HG03060 (cell line): Measurements from ENCODE around the gene CDK5.

Experiments
- ATAC-seq: cut with Tn5 transposase; IDR thresholded peaks from one replicate; pipeline ENCODE4 v1.9.1; 2021; ENCODE audit warnings: low read depth, moderate number of reproducible peaks; ENCODE audit not compliant: unreplicated experiment

The CDK5 gene

DNA sequence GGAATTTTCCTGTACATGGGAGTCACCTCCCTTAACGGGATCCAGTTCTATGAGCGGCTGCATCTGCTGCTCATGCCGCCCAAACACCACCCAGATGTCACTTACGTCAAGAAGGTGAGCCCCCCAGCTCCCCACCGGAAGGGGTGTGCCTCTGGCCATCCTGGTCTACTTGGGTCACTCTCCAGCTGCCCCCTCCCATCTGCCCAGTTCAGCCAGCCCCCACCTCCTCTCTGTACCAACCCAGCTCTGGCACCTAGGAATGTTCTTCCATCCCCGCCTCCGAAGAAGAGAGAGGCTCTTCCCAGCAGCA lies 17.9 kb upstream of the CDK5 start:
- ATAC-seq: no peak

DNA sequence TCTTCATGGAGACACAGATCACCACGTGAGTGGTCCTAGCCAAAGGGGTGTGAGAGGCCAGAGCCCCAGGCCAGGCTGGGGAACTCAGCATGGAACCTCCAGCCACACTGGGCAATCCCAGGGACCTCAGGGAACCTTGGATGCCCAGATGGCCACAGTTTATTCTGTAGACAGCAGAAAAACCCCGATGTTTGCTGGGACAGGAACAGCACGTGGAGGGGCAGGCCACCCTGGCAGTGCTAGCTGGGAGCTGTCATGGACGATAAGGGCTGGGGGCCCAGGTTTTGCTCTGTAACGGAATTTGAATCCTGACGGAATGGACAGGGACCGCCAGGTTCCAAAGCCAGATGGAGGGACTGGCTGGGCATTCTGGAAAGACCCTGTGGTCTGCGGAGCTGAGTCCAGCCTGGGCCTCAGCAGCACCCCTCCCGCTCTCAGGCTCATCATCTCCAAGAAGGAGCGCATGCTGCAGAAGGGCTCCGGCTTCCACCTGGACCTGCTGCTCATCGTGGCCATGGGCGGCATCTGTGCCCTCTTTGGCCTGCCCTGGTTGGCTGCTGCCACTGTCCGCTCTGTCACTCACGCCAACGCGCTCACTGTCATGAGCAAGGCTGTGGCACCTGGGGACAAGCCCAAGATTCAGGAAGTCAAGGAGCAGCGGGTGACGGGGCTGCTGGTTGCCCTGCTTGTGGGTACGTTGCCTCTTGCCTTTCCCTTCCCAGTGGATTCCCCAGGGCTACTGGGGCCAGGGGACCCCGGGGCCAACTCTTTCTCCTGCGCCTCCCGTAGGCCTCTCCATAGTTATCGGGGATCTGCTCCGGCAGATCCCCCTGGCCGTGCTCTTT lies 17.3 kb upstream of the CDK5 start:
- ATAC-seq: no peak

DNA sequence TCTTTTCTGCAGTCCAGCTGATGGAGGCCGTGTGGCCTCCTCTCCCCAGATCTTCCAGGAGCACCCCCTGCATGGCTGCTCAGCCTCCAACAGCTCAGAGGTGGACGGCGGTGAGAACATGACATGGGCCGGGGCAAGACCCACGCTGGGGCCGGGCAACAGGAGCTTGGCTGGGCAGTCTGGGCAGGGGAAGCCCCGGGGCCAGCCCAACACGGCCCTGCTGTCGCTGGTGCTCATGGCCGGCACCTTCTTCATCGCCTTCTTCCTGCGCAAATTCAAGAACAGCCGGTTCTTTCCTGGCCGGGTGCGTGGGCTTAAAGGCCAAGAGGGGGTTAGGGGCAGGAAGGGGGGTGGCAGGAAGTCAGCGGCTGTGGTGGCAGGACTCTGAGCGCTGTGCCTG lies 16.3 kb upstream of the CDK5 start:
- ATAC-seq: no peak

DNA sequence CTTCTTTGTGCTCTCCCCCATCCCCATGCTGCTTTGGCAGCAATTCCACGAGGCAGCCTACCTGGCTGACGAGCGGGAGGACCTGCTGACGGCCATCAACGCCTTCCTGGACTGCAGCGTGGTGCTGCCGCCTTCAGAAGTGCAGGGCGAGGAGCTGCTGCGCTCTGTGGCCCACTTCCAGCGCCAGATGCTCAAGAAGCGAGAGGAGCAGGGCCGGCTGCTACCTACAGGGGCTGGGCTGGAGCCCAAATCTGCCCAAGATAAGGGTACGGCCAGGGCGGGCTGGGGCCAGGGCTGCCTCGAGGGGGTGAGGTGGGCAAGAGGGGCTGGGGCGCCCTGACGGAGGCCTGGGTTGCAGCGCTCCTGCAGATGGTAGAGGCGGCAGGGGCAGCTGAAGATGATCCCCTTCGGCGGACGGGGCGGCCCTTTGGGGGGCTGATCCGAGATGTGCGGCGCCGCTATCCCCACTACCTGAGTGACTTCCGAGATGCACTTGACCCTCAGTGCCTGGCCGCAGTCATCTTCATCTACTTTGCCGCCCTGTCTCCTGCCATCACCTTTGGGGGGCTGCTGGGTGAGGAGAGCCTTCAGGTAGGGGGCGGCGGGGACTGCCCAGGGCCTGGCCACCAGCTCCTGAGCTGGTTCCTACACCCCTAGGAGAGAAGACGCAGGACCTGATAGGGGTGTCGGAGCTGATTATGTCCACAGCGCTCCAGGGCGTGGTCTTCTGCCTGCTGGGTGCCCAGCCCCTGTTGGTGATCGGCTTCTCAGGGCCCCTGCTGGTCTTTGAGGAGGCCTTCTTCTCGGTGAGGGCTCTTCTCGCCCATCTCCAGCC lies 13.6 kb upstream of the CDK5 start:
- ATAC-seq: no peak

DNA sequence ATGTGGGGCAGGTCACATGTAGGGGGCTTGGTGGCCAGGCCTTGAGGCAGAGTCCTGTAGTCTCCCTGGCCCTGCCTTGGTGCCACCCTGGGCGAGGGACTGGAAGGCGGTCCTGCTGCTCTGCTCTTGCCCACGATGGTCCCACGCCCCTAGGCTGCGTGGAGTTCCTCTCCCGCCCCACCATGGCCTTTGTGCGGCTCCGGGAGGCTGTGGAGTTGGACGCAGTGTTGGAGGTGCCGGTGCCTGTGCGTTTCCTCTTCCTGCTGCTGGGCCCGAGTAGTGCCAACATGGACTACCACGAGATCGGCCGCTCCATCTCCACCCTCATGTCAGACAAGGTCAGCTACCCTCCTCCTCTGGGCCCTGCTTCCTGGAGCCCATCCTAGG lies 12.9 kb upstream of the CDK5 start:
- no peak for ATAC-seq

DNA sequence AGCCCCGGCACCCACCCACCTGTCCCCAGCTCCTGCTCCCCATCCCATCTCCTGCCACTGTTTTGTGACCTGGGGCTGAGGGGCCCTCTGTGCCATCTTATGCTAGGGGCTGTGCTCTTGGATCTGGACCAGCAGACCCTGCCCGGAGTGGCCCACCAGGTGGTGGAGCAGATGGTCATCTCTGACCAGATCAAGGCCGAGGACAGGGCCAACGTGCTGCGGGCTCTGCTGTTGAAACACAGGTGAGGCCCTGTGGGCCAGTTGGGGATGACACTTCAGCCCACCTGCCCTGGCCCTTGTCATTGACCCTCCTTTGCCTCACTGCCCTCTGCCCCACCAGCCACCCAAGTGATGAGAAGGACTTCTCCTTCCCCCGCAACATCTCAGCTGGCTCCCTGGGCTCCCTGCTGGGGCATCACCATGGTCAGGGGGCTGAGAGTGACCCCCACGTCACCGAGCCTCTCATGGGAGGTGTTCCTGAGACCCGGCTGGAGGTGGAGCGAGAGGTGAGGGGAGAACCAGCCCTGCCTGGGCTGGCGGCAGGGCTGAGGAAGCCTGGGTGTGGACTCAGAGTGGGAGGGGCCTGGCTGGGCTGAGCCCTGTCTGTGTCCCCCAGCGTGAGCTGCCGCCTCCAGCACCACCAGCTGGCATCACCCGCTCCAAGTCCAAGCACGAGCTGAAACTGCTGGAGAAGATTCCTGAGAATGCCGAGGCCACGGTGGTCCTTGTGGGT lies 12.3 kb upstream of the CDK5 start:
- no peak for ATAC-seq

DNA sequence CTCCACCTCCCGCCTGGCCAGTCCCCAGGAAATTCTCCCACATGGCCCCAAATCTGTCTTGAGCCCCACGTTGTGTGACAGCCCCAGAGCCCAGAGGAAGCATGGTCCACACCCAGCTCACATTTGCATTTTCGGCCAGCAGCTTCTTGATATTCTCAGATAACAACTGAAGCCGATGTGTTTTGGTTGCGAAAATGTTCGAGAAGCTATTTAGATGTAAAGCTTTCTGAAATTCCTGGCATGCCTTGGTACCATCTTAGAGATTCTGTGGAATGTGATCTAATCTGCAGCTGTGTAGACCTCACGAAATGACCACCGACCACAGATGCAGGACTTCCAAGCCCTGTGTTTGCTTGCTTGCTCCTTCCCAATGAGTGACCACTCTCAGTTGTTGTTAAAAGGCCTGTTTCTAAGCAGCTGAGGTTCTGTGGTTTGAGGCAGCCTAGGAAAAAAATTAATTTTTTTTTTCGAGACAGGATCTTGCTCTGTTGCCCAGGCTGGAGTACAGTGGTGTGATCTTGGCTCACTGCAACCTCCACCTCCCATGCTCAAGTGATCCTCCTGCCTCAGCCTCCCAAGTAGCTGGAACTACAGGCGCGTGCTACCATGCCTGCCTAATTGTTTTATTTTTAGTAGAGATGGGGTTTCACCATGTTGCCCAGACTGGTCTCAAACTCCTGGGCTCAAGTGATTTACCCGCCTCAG lies 10.5 kb upstream of the CDK5 start:
- no peak for ATAC-seq

DNA sequence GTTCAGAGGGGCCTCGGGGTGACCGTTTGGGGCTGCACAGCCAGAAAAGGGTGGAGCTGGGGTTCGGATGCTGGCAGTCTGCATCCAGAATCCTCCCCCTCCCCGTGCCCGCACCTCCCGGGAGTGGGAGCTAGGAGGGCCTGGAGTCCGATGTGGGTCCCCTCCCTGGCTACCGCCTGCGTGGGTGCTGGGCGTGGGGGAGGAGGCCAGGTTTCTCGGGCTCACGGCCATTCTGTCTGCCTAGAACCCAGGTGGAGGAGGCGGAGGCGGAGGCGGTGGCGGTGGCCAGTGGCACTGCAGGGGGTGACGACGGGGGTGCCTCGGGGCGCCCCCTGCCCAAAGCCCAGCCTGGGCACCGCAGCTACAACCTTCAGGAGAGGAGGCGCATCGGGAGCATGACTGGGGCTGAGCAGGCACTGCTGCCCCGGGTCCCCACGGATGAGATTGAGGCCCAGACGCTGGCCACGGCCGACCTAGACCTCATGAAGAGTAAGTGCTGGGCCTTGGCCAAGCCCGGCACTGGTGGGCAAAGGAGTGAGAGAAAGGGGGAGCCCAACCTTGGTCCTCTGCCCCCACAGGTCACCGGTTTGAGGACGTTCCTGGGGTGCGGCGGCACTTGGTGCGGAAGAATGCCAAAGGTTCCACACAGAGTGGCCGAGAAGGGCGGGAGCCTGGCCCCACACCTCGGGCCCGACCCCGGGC lies 8.7 kb upstream of the CDK5 start:
- no peak for ATAC-seq

DNA sequence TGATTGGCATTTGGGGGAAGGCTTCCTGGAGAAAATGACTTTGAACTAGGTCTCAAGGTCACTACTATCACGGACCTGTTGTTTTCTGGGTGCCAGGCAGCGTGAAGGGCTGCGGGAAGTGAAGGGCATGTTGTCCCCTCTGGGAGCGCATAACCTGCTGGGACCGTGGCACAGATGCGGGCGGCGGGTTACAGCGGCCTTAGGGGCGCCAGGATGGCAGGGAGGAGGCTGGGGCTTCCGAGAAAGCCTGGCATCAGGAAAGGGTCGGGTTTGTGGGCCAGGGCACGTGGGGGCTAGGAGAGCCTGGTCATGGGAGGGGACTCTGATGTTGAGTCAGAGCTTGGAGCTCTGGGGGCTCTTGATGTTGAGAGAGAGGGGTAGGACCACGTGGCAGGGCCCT lies 7.8 kb upstream of the CDK5 start:
- no peak for ATAC-seq

DNA sequence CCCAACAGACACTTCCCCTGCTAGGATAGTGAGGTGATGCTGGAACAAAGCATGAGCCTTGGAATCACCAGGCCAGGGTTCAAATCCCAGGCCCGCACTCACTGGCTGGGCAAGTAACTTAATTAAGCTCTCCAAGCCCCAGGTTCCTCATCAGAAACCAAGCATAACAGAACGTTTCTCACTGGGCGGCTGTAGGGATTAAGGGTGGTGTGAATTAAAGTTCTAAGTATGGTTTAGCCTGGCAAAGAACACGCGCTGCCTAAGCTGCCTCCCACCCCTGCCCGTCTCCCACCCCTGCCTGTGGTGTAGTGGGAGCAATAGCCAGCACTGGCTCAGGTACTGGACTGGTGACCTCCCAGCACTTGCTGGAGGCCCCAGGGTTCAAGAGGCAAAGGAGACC lies 7.3 kb upstream of the CDK5 start:
- ATAC-seq: no peak

DNA sequence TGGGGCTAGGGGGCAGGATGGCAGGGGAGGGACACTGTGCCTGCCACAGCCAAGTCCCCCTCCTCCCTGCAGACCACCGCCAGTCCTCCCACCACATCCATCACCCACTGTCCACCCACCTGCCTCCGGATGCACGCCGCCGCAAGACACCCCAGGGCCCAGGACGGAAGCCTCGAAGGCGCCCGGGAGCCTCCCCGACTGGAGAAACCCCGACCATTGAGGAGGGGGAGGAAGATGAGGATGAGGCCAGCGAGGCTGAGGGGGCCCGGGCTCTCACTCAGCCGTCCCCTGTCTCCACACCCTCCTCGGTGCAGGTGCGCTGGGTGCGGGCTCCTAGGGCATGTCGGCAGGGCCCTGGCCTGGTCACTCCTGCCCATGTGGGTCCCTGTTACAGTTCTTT lies 6.8 kb upstream of the CDK5 start:
- ATAC-seq: no peak

DNA sequence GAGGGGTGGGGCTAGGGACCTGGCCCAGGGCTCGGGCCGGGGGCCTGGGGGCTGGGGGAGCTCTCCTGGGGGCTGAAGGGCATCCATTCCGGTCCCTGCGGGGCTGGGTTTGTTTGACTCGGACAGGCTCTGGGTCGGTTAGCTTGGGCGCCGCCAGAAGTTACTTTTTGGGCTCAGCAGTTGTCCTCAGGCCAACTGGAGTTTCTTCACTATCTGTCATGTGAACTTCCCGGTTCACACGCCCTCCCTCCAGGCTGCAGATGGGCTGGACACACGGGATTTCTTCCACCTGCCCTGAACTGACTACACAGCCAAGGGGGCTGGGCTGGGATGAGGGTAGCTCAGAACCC lies 5.5 kb upstream of the CDK5 start:
- ATAC-seq: no peak

DNA sequence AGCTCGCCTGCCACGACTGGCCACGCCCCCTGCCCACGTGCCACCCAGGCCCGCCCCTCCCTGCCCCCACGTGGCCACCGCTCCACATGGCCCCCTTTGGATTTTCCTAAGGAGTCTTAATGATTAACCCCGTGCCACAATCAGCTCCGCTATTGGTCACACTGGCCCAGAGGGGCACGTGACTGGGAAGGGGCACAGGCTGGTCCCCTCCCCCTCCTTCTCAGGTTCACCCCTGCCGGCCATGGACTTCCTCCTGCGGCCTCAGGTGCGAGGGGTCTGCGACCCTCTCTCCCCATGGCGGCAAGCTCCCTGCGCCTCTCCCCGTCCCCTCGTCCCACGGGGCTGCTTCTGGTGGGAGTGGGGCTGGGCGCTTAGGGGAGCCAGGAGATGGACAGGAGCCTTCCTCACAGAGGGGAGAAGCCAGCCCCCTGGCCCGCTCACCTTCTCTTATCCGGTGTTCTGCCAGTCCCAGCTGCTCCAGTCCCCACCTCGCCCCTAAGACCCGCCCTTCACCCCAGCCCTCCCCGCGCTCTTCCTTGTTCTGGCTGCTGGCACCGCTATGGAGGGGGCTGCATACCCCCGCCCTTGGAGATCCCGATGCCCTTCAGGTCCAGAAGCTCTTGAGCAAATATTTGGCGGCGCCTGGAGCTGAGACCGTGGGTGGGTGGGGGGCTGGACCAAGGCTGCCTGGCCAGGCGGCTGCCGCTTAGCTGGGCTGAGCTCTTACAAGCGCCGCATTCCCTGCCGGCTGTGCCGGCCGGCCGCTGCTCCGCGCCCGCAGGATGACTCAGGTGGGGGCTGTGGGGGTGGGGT lies 4.9 kb upstream of the CDK5 start:
- ATAC-seq: no peak

DNA sequence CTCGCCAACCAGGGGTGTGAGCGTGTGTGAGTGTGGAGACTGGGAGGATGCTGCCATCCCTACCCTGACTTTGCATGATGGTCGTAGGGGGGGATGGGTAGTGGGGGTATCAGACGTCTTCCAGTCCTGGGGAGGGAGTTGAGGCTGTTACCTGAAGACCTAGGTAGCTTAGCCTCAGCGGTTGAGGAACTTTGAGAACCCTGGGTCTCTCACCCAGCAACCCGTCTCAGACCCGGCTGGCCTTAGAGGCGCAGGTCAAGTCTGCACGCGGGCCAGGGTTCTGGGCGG lies 4.4 kb upstream of the CDK5 start:
- ATAC-seq: no peak

DNA sequence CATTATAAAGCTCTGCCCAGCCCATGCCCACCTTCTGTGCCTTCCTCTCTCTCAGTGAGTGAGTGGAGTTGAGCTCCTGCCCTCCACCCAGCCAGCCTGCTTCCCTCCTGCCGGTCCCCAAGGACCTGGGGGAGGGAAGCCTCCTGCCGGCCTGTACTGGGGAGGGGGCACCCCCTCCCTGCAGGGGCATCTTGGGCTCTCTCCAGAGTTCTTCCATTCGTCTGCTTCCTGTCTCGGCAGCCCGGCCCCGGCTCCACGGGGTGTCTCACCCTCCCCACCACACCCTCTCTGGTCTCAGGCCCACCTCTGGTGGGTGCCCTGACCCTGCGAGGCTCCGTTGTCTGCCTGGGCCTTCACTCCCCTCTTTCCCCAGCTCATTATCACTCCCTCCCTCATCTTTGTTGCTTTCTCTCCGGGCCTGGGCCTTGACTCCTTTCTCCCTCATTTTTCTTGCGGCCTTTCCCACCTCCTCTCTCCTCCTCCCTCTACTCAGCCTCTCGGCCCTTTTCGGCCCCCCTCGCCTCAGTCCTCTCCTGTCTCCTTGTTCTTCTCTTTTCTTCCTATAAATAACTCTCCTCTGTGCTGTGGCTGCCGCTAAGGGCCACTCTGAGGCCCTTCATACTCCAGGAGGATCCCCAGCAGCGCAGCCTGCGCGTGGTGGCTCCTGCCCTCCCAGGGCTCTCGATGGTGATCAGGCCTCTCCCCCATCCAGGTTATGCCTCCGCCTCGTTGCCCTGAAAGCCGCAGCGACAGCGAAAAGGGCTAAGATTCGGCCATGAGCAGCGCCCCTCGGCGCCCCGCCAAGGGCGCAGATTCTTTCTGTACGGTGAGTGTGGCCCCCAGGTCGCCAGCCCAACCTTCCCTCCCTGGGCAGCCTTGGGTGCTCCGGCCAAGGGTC lies 3.8 kb upstream of the CDK5 start:
- ATAC-seq: no peak

DNA sequence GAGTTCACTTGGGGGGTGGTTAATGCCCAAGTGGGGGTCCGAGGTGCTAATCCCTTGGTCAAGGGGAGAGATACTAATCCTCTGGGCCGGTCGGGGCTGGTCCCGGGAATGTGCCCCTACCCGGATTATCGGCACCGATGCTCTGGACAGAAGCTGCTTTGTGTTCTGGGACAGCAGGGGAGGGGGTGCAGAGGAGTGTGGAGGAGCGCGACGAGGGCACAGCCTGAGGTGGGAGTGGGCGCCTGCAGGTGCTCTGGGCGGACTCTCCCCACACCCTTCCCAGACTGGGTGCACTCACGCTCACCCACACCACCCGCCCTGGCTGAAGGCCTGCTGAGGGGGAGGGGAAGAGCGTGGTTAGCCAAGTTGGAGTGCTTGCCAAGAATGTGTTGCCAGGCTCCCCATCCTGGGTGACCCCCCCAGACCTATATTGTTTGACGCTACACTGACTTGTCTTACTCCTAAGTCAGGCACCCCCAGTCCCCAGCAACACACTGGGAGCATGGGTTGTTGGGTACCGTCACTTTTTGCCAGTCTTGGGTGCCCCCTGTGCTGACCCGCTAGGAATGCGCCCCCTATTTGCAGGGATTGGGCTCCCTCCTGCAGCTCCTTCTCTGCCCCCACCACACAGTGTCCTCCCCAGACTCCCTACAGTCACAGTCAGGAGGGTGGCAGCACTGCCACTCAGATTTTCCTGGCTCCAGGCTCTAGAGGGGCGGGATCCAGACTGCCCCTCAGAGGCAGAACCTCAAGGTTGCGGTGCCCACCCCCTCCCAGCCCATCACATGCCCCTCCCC lies 2.9 kb upstream of the CDK5 start:
- ATAC-seq: no peak

DNA sequence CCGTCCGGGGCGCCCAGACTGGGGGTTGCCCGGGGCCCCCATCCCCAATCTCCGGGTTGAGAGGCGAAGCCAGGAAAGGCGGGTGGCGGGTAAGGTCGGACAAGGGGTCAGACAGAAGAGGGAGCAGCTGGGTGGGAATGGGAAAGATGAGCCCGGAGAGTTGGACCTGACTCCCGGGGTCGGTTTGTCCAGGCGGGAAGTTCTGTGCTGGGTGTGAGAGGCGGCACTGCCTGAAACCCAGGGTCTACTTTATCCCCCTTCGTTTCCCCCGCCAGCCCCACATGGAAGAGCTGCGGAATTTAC lies 2.4 kb upstream of the CDK5 start:
- no peak for ATAC-seq
